Activated CD4-positive, alpha-beta T cell treated with anti-CD3 and anti-CD28 coated beads, Interleukin-2, amount 50 U/mL, for 16 hours (primary cell): Measurements from ENCODE around the gene BTBD10.
A peak's percentile ranks its signal among the peaks of the same experiment; 100 is the strongest.

ENCODE experiments used
- DNase-seq: peaks from one replicate; pipeline ENCODE4 v3.0.0-alpha.2; 2020

Gene BTBD10

DNA sequence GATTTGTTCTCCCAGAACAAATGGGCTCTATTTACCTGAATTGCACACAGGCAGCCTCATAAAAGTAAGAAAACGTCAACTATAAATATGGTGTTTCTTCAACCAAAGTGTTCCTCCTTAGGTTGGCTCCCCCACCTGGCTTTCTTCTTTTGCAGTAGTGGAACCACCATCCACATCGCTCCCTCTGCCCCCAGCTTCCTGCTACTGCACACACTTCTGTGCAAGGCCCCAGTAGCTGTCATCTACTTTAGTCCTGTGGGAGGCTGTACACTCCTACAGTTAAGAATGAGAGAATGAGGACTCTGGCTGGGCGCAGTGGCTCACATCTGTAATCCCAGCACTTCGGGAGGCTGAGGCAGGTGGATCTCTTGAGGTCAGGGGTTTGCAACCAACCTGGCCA lies 95.9 kb downstream of the BTBD10 start:
- no peak for DNase-seq

DNA sequence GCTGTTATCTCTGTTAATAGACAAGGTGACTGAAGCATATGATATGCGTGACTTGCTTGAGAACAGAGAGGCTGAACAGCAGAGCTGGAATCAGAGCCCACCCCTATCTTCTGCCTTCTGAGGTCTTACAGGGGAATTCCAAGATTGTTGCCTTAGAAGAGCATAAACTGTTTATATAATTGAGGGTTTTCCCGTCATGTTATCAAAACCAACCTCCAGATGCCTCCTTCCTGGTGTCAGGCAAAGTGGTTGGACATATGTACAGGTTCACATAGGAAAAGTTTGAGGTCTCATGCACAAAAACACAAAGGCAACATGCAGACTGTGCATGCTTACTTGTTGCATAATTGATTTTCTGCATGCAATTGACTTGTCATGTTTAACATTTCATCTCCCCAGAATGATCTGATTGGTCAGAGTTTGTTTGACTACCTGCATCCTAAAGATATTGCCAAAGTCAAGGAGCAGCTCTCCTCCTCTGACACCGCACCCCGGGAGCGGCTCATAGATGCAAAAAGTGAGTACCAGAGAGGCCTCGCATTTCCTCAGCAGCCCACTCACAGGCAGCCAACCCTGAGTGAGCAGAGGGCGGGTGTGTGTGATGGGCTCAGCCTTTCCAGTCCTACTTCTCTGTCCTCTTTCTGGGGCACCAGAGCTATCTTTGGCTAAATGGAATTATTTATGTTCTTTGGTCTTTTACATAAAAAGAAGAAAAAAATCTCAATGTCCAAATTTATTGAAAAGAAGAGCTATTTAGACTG lies 96.6 kb downstream of the BTBD10 start:
- no peak for DNase-seq

DNA sequence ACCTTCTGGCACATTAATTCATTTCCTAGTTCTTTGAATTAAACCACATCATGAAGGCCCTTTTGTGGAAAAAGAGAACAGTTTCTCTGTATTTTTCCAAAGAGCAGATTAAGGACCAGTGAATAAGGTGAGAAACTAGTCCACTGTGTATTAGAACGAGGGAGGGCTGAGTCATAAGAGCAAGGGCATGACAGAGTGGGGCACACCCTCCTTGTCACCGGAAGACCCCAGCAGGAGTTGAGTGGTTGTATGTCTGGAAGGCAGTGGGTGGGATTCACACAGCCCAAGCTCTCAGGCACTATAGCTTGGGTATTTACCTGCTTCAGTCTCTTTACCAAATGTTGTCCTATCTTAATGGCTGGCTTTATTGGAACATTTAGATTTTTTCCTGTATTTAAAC lies 98.6 kb downstream of the BTBD10 start:
- no peak for DNase-seq

DNA sequence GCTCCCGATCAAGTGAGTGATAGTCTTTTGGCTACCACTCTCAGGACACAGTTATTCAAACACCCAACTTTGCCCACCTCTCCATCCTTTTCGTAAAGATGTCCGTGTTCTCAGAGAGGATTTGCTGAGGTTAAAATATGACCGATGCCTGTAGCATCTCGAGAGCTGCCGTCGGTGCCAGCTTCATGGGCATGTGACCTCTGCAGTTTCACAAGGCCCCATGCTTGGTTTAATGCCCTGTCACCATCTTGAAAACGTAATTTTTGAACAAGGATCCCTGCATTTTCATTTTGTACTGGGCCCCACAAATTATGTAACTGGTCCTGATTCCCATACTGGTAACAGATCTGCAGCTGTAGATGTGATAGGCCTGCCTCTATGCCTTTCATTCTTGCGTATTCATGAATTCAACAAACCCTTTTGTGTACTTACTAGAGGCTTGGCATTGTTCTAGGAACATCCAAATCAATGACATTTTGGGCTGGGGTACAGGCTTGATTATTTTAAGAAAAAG lies 100.4 kb downstream of the BTBD10 start:
- no peak for DNase-seq

DNA sequence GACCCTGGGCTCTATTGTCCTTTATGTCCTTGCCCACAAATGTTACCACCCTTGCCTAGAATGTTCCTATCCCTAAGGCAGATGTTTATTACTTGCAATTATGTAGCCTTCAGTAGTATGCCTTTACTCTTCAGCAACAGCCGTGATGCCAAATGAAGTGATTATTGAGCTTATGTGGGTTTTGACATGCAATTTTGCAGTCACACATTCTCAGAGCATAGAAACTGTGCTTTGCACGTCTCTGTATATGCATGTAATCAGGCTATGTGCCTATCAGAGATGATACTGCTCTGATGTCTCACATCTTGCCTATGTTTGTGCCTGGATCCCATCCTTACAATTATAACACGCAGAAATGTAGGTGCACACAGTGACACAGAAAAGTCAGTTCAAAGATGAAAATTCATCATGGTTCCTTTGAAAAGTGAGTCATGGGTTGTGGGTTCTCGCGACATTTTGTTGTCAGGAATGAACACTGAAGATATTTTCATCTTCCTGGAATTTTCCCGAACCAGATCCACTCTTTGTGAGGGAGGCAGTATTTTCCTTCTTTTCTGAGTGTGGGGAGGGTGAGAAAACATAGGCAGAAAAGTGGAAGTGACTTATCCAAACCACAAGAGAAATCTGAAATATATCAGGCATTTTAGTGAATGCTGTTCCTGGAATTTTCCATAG lies 104.3 kb downstream of the BTBD10 start:
- no peak for DNase-seq

DNA sequence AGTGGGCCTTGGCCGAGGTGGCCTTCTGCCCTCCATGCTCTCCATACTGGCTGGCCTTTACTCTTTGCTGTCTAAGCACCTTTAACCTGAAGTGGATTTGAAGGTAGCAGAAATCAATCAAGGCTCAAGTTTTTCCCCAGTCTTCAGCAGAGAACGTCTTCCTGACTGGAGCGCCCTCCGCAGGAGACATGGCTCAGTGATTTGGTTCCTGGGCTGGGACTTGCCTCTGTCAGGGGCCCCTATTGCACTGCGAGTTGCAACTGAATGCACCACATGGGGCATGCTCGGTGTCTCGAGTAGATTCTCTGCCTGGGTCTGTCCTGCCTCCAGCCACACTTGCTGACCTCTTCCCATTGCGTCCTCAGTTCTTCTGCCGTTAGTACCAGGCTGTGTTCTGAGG lies 105.8 kb downstream of the BTBD10 start:
- DNase-seq: no peak

DNA sequence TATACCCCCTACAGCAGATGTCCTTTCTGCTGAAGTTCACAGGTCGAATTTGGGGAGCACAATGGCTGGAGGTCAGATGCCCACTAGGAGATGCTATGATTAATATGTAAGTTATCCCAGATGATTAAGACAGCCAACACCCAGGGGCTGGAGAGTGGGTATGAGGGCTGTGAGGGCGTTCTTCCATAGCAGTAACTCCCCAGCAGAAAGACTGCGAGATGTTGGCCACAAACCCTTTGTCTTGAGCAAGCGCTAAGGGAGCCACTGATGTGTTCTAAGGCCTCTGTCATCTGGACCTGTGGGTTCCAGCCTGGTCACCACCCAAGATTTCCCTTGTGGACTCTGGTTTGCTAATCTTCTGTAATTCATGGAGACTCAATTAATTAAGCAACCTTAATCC lies 107.8 kb downstream of the BTBD10 start:
- no peak for DNase-seq

DNA sequence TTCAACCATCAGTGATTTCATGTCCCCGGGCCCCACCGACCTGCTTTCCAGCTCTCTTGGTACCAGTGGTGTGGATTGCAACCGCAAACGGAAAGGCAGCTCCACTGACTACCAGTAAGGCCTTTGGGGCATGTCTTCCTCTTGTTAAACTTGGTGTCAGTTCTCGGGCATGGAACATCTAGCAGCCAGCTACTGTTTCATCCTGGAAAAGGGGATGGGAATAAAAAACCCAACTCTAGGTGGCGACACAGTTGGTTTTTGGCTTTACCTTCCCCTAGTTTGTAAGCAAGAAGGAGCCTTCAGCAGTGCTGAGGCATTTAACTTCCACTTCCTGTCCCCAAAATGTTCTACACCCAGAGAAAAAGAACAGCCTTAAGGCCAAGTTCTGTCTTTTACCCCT lies 108.7 kb downstream of the BTBD10 start:
- DNase-seq: no peak

DNA sequence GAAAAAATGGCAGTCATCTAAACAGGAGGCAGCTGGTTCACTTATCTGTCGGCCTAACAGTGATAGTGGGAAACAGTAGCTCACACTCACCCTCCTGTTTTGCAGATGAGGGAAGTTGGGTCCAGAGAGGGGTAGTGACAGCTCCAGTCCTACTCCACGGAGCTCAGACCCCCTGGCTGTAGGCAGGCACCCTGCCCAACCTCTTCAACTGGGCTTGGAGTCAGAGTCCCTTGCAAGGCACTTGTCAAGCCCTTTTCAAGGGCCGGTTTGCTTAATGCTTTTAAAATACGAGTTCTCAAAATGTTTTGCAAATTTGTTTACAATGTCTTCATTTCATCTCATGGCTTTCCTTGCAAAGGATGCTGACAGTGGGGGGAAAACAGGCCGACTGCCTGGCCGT lies 110.3 kb downstream of the BTBD10 start:
- DNase-seq: no peak

DNA sequence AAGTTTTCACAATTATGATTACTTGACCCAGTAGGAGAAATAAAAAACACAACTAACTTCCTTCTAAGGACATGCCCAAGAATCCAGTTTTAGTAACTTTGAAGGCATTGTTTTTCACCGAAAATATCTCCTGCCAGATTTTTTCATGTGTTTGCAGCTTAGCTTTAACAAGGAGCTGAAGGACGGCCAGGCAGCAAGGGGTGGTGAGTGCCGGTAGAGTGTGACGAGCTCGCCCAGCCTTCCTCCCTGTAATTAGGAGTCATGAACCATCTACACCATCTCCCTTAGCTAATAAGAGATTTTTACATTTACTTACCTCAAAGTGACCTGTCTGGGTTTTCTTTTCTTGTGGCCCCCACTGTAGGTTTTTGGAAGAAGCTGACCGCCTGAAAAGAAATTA lies 113.4 kb downstream of the BTBD10 start:
- no peak for DNase-seq

DNA sequence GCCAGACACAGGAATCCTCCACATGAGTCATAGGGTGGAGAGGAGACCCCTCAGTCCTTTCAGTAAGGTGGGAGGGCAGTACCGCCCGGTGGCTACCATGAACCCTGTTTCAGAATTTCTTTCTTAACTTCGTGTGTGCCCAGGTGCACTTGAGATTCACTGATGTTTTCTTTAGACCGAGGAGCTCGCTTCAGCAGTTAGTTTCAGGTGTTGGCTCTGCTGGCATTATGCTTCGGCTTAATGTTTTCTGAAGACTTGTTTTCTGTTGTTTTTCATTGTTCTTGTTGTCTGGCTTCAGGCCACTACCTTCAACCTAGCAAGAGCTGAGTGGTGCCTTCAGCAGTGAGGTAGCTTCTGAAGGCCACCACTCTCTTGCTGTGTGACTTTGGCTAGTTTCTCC lies 114.0 kb downstream of the BTBD10 start:
- no peak for DNase-seq

DNA sequence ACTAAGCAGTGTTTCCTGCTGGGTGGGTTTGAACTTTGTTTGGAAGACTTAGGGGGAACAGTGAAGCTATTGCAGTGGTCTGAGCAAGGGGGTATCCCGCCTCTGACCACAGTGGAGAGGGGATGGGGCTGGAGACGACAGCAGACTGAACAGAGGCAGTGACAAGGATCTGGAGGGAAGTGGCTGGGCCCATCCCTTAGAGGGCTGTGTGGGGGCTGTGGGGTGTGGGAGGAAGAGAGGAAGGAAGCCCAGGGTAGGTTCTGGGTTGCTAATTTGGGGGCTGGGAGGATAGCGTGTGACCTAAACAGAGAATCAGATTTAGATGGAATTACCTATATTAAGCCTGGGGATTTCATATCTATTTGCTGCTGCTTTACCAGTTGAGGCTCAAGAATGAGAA lies 114.7 kb downstream of the BTBD10 start:
- DNase-seq: no peak

DNA sequence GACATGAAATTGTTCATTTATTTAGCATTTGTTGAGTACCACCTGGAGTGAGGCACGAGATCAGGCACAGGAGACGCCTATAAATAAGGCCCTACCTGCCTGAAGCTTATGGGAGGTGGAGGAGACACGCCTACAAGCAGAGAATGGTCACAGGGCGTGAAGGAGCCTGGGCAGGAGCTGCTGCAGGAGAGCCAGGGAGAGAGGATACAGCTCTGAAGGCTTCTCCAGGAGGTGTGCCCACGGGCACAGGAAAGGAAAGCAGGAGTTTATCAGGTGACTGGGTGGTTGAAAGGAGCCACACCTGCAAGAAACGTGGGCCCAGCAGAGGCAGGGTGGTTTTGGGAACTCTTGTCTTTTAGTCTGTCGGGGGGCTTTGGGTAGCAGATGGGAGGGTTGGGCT lies 115.1 kb downstream of the BTBD10 start:
- no peak for DNase-seq

DNA sequence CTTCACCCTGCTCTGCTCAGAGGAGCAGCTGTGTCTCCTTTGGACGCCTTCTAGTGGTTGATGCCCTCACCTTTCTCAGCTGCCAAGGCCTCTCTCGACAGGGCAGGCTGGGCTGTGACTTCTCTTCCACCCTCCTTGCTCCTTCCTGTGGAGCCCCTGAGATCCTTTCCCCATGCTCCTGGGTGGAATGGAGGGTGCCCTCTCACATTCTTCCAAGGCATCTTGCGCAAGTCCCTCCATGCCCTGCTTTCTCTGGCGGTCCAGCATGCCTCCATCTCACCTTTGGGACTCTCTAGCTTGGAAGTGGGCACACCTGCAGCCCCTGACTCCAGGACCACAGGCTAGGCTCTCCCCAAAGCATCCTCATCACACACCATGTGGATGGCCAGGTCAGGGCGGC lies 116.6 kb downstream of the BTBD10 start:
- DNase-seq: no peak

DNA sequence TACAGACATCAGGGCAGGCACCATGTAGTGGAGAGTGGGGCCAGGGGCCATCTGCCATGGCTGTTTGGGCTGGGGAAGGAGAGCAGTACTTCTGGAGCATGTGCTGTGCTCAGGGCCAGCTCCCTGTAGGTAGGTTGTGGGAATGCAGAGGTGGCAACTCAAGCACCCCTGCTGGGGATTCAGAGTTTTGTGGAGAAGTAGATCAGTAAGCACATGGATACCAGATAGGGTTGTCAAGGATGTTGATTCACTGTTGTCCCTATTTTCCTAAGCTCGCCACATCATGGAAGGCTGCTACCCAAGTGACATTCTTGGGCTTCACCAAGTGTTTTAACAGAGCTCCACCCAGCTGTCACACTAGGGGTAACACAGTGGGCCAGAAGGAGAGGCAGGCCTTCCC lies 118.2 kb downstream of the BTBD10 start:
- no peak for DNase-seq

DNA sequence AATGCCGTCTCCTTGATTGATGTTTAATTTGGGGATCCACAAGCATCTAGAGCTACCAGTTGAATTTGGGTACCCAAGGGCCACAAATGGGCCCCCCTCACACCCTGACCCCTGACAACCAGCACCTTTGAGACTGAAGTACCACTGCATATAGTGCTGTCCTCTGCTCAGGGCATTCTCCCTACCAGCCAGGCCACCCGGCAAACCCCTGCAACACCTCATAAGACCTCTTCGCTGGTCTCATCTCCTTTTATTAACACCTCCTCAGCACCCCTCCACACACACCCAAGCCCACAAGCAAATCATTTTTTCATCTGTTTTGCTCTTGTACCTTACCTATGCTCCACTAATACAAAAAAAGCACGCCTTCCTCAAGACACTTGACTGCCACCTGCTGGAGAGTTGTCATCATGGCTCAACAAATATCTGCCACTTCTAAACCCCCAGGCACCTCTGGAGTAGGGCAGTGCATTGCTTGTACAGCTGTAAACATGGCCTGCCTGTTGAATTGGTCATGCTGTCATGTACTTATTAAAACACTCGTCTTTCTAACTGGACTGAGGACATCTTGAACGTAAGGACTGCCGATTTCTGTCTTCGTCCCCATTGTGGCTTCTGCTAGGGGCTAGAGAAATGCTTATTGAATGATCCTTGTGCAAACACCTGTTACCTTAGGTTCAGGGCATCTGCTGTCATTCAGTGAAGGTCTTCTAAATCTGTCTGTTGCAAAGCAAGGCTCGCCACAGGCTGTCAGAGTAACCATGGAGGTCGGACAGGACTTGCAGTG lies 118.9 kb downstream of the BTBD10 start:
- DNase-seq: peak; percentile 72

DNA sequence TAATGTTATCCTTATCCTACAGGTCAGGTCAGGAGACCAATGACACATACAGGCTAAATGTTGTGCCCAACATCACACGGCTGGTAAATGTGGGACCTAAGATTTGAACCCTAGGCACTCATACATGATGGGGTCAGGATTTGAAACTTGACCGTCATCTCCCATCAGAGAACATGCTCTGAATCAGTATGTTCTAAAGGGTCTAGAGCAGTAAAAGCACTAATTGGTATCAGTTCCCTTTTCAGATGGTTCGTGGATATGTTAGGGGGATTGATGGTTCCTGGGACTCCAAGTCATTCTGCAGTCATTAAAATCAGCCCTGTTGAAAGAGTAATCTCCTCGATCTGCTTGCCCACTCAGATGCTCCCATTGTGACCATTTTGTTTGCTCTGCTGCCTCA lies 120.0 kb downstream of the BTBD10 start:
- no peak for DNase-seq

DNA sequence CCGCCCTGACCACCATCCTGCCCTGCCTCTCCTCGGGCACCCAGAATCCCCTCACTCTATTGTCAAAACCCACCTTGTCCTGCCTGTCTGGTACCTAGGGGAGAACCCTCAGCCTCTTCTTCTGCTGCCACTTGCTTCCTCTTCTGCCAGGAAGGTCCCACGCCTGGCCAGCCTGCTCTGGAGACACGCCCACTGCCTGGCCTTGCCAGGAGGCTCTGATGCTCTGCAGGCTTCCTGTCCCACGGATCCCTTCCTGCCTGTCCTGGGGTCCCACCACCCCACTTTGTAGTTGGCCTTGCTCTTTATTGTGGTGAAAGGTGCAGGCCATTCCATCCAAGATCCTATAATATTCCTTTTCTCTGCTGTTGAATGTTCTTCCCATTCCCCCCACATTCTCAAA lies 122.0 kb downstream of the BTBD10 start:
- no peak for DNase-seq

DNA sequence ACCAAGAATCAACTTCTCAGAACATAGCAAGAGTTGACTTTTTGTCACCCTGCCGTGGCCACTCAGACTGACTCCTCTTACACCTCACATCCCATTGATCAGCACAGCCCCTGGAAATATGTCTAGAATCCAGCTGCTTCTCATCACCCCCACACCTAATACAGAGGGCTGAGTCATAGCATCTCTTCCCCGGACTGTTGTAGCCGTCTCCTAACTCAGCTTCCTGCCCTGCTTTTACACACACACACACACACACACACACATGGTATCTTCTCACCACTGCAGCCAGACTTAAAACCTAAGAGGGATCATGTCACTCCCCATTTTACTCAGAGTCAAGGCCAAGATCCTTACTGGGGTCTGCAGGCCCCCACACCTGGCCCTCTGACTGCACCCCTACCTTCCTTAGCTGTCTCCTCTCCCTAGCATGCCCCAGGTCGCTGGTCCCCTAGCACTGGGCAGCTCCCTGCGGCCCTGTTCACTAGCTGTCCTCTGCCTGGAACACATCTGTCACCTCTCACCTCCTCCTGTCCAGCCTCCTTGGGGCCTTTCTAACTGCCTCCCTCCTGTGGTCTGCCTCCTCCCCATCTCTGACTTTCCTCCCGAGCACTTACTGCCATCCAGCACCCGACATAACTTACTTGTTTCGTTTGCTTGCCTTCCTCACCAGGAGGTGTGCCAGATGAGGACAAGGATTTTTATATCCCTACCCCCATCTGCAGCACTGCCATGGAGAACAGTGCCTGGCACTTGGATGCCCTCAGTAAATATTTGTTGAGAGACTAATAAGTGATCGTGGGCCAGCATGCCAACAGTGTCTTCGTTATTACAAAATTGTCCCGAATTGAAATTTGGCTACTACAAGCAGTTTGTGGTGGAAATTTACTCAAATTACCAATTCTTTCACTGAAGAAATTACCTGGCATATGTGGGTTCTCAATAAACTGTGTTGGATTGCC lies 123.5 kb downstream of the BTBD10 start:
- peak; percentile 58 for DNase-seq

DNA sequence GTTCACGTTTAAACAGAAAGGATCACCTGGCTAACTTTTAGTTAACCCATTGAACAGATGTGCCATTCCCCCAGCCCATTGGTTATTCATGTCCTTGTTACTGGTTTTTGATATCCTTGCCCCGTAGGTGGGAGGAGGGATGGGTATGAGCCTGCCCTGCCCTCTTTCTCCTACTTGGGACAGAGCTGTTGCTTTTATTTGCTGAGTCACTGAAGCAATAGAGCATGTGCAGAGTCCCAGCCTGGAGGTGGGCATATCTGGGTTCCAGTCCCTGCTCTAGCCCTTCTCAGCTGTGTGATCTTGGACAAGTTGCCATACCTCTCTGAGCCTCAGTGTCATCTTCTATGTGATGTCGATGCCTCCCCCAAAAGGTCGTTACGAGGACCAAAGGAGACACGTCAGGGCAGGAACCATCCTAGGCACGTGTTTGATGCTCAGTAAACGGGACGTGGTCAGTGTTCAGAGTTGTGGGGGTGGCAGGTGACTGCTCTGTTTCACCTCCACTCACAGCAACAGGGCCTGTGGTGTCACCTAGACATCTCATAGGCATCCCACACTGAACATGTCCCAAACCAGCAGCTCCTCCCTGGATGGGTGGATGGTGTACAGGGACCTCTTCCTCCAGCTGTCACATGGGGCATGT lies 124.5 kb downstream of the BTBD10 start:
- DNase-seq: peak; percentile 29

DNA sequence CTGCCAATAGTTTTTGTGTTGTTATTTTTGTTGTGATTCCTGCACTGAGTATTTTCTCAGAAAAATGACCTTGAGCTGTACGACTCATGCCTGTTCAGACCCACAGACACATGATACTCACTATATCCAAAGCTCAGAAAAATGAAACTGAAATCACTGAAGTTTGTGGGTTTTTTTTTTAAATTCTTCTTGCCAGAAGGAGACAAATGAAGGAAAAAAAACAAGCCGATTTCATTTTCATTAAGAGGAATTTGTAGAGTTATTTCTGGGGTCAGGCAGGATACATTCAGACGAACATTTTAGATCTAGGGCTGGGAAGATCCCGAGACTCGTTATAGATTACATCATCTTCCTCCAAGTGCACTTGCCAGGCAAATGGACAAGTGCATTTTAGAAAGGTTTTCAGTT lies 125.0 kb downstream of the BTBD10 start:
- DNase-seq: peak; percentile 51
